ENCODE data around the gene ASXL3.

The ASXL3 gene

DNA sequence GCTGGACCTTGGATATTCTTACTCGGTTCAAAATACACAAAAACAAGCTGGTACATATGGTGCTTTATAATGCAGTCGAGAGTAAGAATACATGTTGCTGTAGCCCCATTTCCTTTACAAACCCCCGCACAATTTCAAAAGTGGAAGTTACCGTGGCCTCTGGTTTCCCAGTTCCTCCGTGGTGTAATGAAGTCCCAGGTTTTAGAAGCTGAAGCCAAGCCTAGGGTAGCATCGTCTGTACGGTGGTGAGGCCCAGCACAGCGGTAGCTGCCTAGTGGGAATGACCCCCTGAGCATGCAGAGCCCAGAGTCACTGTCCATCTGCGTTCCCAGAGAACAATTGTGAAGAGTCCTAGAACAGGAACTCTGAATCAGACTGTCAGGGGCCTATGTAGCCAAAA, 171.8 kb downstream of the ASXL3 start:
- Histone ChIP-seq H3K79me2 (ENCODE audit: control insufficient read depth, insufficient read depth, low read length, unreplicated experiment) (no peaks in the 10 kb centered on the region), H3K4me3 (ENCODE audit: low read depth, low read length) (no peak overlapping the region), H3K4me1 (ENCODE audit: control insufficient read depth, insufficient read depth, low read length, unreplicated experiment) (no peaks in the 10 kb centered on the region), H3K36me3 (ENCODE audit: insufficient read depth, low read length) (no peaks in the 10 kb centered on the region), H3K27ac (ENCODE audit: low read depth, low read length) (no peak overlapping the region), H3K27me3 (ENCODE audit: insufficient read depth, low read length) (no peaks in the 10 kb centered on the region), H2AFZ (ENCODE audit: low read length, unreplicated experiment) (no peak overlapping the region)

DNA sequence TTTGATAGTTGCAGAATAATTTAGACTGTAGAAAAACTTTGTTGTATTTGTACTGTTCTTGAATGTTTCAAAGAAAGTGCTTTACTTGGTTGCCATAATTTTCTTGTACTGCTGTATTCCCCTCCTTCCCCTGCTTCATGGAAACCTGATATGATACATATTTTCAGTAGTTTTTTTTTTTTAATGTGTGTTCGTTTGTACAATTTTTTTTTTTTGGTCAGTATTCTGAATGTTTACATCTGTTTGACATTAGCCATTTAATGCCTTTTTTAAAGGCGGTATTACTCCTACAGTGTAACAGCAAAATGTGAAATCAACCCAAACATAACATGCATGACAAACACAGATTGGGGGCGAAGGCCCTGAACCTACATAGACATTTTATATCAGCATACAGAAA, 172.3 kb downstream of the ASXL3 start:
- Histone ChIP-seq H3K27ac (ENCODE audit: low read depth, low read length) (no peak overlapping the region), H3K4me1 (ENCODE audit: control insufficient read depth, insufficient read depth, low read length, unreplicated experiment) (no peaks in the 10 kb centered on the region), H3K27me3 (ENCODE audit: insufficient read depth, low read length) (no peaks in the 10 kb centered on the region), H3K4me3 (ENCODE audit: low read depth, low read length) (no peak overlapping the region), H3K79me2 (ENCODE audit: control insufficient read depth, insufficient read depth, low read length, unreplicated experiment) (no peaks in the 10 kb centered on the region), H3K36me3 (ENCODE audit: insufficient read depth, low read length) (no peaks in the 10 kb centered on the region), H2AFZ (ENCODE audit: low read length, unreplicated experiment) (no peak overlapping the region)

GRCh38 chr18:33751613-33752221, 173.7 kb downstream of the ASXL3 start:
- no peaks in the 10 kb centered on the region for H3K4me1 ChIP-seq (ENCODE audit: control insufficient read depth, insufficient read depth, low read length, unreplicated experiment)
- no peaks in the 10 kb centered on the region for H3K36me3 ChIP-seq (ENCODE audit: insufficient read depth, low read length)
- H3K4me3 ChIP-seq (ENCODE audit: low read depth, low read length) = no peak overlapping the region
- H2AFZ ChIP-seq (ENCODE audit: low read length, unreplicated experiment) = no peak overlapping the region
- no peak overlapping the region for H3K27ac ChIP-seq (ENCODE audit: low read depth, low read length)
- no peaks in the 10 kb centered on the region for H3K27me3 ChIP-seq (ENCODE audit: insufficient read depth, low read length)
- H3K79me2 ChIP-seq (ENCODE audit: control insufficient read depth, insufficient read depth, low read length, unreplicated experiment) = no peaks in the 10 kb centered on the region

GRCh38 chr18:33755391-33755790, 177.4 kb downstream of the ASXL3 start:
- H3K27me3 ChIP-seq (ENCODE audit: insufficient read depth, low read length) = no peaks in the 10 kb centered on the region
- no peaks in the 10 kb centered on the region for H3K79me2 ChIP-seq (ENCODE audit: control insufficient read depth, insufficient read depth, low read length, unreplicated experiment)
- H3K4me3 ChIP-seq (ENCODE audit: low read depth, low read length) = no peak overlapping the region
- no peaks in the 10 kb centered on the region for H3K36me3 ChIP-seq (ENCODE audit: insufficient read depth, low read length)
- H3K4me1 ChIP-seq (ENCODE audit: control insufficient read depth, insufficient read depth, low read length, unreplicated experiment) = no peaks in the 10 kb centered on the region
- H2AFZ ChIP-seq (ENCODE audit: low read length, unreplicated experiment) = no peak overlapping the region
- H3K27ac ChIP-seq (ENCODE audit: low read depth, low read length) = no peak overlapping the region

GRCh38 chr18:33755931-33756560, 178.0 kb downstream of the ASXL3 start:
- no peak overlapping the region for H2AFZ ChIP-seq (ENCODE audit: low read length, unreplicated experiment)
- no peaks in the 10 kb centered on the region for H3K36me3 ChIP-seq (ENCODE audit: insufficient read depth, low read length)
- H3K4me1 ChIP-seq (ENCODE audit: control insufficient read depth, insufficient read depth, low read length, unreplicated experiment) = no peaks in the 10 kb centered on the region
- H3K27me3 ChIP-seq (ENCODE audit: insufficient read depth, low read length) = no peaks in the 10 kb centered on the region
- H3K79me2 ChIP-seq (ENCODE audit: control insufficient read depth, insufficient read depth, low read length, unreplicated experiment) = no peaks in the 10 kb centered on the region
- no peak overlapping the region for H3K27ac ChIP-seq (ENCODE audit: low read depth, low read length)
- H3K4me3 ChIP-seq (ENCODE audit: low read depth, low read length) = no peak overlapping the region

DNA sequence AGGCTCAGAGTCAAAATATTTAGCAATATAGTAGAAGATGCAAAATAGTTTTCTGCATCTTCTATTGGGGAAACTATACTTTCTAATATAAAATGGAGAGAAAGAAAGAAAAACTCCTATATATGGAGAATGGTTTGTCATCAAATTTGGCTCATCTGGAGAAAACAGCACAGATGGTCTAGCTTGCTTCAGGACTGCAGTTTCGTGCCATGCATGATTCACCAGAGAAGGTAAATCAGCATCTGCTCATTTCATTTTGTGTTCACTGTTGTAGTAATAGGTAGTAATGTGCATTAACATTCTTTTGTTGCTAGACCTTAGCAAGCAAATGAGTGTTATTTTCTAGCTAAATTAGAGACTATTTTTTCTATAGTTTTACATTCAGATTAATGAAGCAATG, 179.0 kb downstream of the ASXL3 start:
- Histone ChIP-seq H3K4me3 (ENCODE audit: low read depth, low read length) (no peak overlapping the region), H2AFZ (ENCODE audit: low read length, unreplicated experiment) (no peak overlapping the region), H3K4me1 (ENCODE audit: control insufficient read depth, insufficient read depth, low read length, unreplicated experiment) (no peaks in the 10 kb centered on the region), H3K36me3 (ENCODE audit: insufficient read depth, low read length) (no peaks in the 10 kb centered on the region), H3K27me3 (ENCODE audit: insufficient read depth, low read length) (no peaks in the 10 kb centered on the region), H3K27ac (ENCODE audit: low read depth, low read length) (no peak overlapping the region), H3K79me2 (ENCODE audit: control insufficient read depth, insufficient read depth, low read length, unreplicated experiment) (no peaks in the 10 kb centered on the region)

DNA sequence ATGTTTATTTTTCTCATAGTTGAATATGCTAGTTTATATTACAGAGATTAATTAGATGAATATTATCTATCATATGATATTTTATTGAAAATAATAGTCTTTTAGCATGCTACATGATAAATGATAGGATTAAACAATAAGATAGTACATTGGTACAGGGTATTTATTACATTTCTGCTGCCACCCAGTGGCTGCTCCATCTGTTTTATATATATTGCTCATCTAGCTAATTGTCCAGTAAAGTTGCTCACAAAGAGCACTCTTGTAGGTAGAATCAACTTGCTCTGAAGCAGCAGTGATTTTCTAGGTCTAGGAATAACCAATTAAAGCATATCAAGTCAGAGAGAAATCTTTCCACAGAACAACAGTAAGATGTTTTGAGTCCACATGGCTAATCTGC, 183.3 kb downstream of the ASXL3 start:
- Histone ChIP-seq H3K4me3 (ENCODE audit: low read depth, low read length) (no peak overlapping the region), H2AFZ (ENCODE audit: low read length, unreplicated experiment) (no peak overlapping the region), H3K27ac (ENCODE audit: low read depth, low read length) (no peak overlapping the region), H3K79me2 (ENCODE audit: control insufficient read depth, insufficient read depth, low read length, unreplicated experiment) (no peaks in the 10 kb centered on the region), H3K4me1 (ENCODE audit: control insufficient read depth, insufficient read depth, low read length, unreplicated experiment) (no peaks in the 10 kb centered on the region), H3K27me3 (ENCODE audit: insufficient read depth, low read length) (no peaks in the 10 kb centered on the region), H3K36me3 (ENCODE audit: insufficient read depth, low read length) (no peaks in the 10 kb centered on the region)

DNA sequence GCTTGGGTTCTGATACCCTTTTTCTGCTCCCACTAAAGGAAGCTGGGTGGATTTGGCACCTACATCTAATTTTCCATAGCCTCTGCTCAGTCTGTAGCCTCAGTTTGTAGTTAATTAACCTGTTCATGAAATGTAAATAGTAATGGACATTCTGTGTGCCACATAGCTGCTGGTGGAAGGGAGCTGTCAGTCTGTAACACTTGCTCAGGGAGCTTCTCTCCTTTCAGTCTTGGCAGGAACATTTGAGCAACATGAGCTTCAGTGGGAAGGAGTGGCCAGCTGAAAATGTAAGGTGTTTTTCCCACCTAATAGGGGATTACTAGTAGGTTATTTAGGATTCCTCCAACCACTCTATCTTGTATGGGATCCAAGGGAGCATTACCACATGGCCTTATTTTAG, 203.4 kb downstream of the ASXL3 start:
- Histone ChIP-seq H3K27ac (ENCODE audit: low read depth, low read length) (no peak overlapping the region), H3K27me3 (ENCODE audit: insufficient read depth, low read length) (no peaks in the 10 kb centered on the region), H2AFZ (ENCODE audit: low read length, unreplicated experiment) (no peak overlapping the region), H3K36me3 (ENCODE audit: insufficient read depth, low read length) (no peaks in the 10 kb centered on the region), H3K79me2 (ENCODE audit: control insufficient read depth, insufficient read depth, low read length, unreplicated experiment) (no peaks in the 10 kb centered on the region), H3K4me1 (ENCODE audit: control insufficient read depth, insufficient read depth, low read length, unreplicated experiment) (no peaks in the 10 kb centered on the region), H3K4me3 (ENCODE audit: low read depth, low read length) (no peak overlapping the region)
